DND-41 (cell line): ENCODE results near the gene OBSCN.

ENCODE experiments used
- ATAC-seq: fragments of 200-7000 bp; cut with Tn5 transposase; 3 replicates; pipeline ENCODE4 v1.9.1; 2021; ENCODE audit warnings: low read depth; ENCODE audit not compliant: insufficient read depth
- DNase-seq: peaks from one replicate; pipeline ENCODE4 v3.0.0-alpha.2; 2020
- H2AFZ ChIP-seq: 2 replicates; pipeline ENCODE4 v1.6.0; 2012; ENCODE audit warnings: low read depth, low read length
- H3K27ac ChIP-seq: 2 replicates; pipeline ENCODE4 v1.5.1; 2012; ENCODE audit warnings: low read length, inconsistent platforms
- H3K27me3 ChIP-seq: fragments of 200-600 bp; sonication (generic); 2 replicates; pipeline ENCODE4 v1.6.0; 2012; ENCODE audit warnings: low read length, mild to moderate bottlenecking, inconsistent platforms; ENCODE audit not compliant: insufficient read depth, poor library complexity
- H3K36me3 ChIP-seq: 2 replicates; pipeline ENCODE4 v1.5.1; 2012; ENCODE audit warnings: low read length, inconsistent platforms; ENCODE audit not compliant: insufficient read depth
- H3K4me1 ChIP-seq: 2 replicates; pipeline ENCODE4 v1.5.1; 2012; ENCODE audit warnings: mild to moderate bottlenecking, low read length; ENCODE audit not compliant: insufficient read depth
- H3K4me2 ChIP-seq: 2 replicates; pipeline ENCODE4 v1.6.0; 2012; ENCODE audit warnings: mild to moderate bottlenecking, moderate library complexity, low read length, inconsistent platforms; ENCODE audit not compliant: insufficient read depth
- H3K4me3 ChIP-seq, 2 experiments: fragments of 200-600 bp in 1 of 2; shearing (Covaris generic) in 1 of 2; 2 replicates each; pipeline ENCODE4 v1.5.1; 2012 to 2016; ENCODE audit warnings: inconsistent platforms in 2 of 2, low read length in 2 of 2, mild to moderate bottlenecking in 2 of 2, low read depth in 1 of 2, moderate library complexity in 1 of 2
- H3K79me2 ChIP-seq: 2 replicates; pipeline ENCODE4 v1.6.0; 2012; ENCODE audit warnings: low read length, inconsistent platforms; ENCODE audit not compliant: insufficient read depth
- H3K9ac ChIP-seq: 2 replicates; pipeline ENCODE4 v1.6.0; 2012; ENCODE audit warnings: low read depth, mild to moderate bottlenecking, inconsistent platforms, low read length, moderate library complexity
- H3K9me3 ChIP-seq: 2 replicates; pipeline ENCODE4 v1.5.1; 2012; ENCODE audit warnings: low read length, moderate library complexity, mild to moderate bottlenecking, inconsistent platforms; ENCODE audit not compliant: insufficient read depth, severe bottlenecking
- H4K20me1 ChIP-seq: 2 replicates; pipeline ENCODE4 v1.6.0; 2012; ENCODE audit warnings: low read length; ENCODE audit not compliant: insufficient read depth
- CTCF ChIP-seq: IDR thresholded peaks from 2 replicates; pipeline ENCODE4 v1.5.1; 2012; ENCODE audit warnings: borderline replicate concordance, low read length, moderate library complexity, mild to moderate bottlenecking; ENCODE audit not compliant: poor library complexity, severe bottlenecking; ENCODE audit errors: extremely low read depth
- EZH2 ChIP-seq: IDR thresholded peaks from 3 replicates; pipeline ENCODE4 v1.6.1; 2012; ENCODE audit warnings: borderline replicate concordance, low read depth, mild to moderate bottlenecking, moderate library complexity, low read length, inconsistent platforms; ENCODE audit not compliant: severe bottlenecking

Gene OBSCN

GRCh38 chr1:228206582-228207351 is 1.1 kb upstream of the OBSCN start:
- 0 out of 2 replicates have a peak, but pooled peaks cover 5% of the 10 kb centered on the region for H4K20me1 ChIP-seq
- no peaks in the 10 kb centered on the region for H3K9me3 ChIP-seq
- no peak overlapping the region for H3K4me3 ChIP-seq
- no peaks in the 10 kb centered on the region for H3K36me3 ChIP-seq
- H3K9ac ChIP-seq, result no peak overlapping the region
- H3K27ac ChIP-seq, result no peak overlapping the region
- H3K79me2 ChIP-seq, result no peaks in the 10 kb centered on the region
- H2AFZ ChIP-seq, result no peak overlapping the region
- TF ChIP-seq CTCF, result no peak
- no peak for TF ChIP-seq EZH2
- ATAC-seq, result no peak
- H3K4me2 ChIP-seq, result no peak overlapping the region
- DNase-seq, result no peak
- no peaks in the 10 kb centered on the region for H3K27me3 ChIP-seq
- H3K4me1 ChIP-seq, result no peaks in the 10 kb centered on the region

GRCh38 chr1:228207381-228207810 is 448 bp upstream of the OBSCN start:
- Histone ChIP-seq H3K9me3 (no peaks in the 10 kb centered on the region), H3K4me2 (no peak overlapping the region), H3K27me3 (no peaks in the 10 kb centered on the region), H3K27ac (no peak overlapping the region), H3K4me3 (no peak overlapping the region), H3K79me2 (no peaks in the 10 kb centered on the region), H2AFZ (no peak overlapping the region), H3K9ac (no peak overlapping the region), H3K36me3 (no peaks in the 10 kb centered on the region), H3K4me1 (peaks cover under 1% of the 10 kb centered on the region; the same call in 1 of the 2 replicates), H4K20me1 (0 out of 2 replicates have a peak, but pooled peaks cover 5% of the 10 kb centered on the region)
- TF ChIP-seq CTCF, result no peak
- TF ChIP-seq EZH2, result no peak
- ATAC-seq (no peak), DNase-seq (no peak)

GRCh38 chr1:228208831-228209551 is 1.1 kb downstream of the OBSCN start:
- H3K27ac ChIP-seq, result no peak overlapping the region
- no peak for ATAC-seq
- H3K9me3 ChIP-seq, result no peaks in the 10 kb centered on the region
- no peaks in the 10 kb centered on the region for H3K36me3 ChIP-seq
- TF ChIP-seq CTCF (no peak), EZH2 (no peak)
- peaks cover 8% of the 10 kb centered on the region for H3K4me1 ChIP-seq
- H3K27me3 ChIP-seq, result no peaks in the 10 kb centered on the region
- H3K4me3 ChIP-seq, result no peak overlapping the region
- peaks cover 3% of the 10 kb centered on the region; the same call in 1 of the 2 replicates for H3K79me2 ChIP-seq
- no peak for DNase-seq
- H3K9ac ChIP-seq, result no peak overlapping the region
- H3K4me2 ChIP-seq, result no peak overlapping the region
- H2AFZ ChIP-seq, result no peak overlapping the region
- H4K20me1 ChIP-seq, result peaks cover 8% of the 10 kb centered on the region
